Mucosa of rectum (tissue), 2 donors: ENCODE results near the gene MDGA2.

Source experiments
- H3K27ac ChIP-seq, 2 donors: one replicate each; pipeline ENCODE4 v1.7.0; 2013; ENCODE audit warnings: inconsistent platforms in 2 of 2, low read depth in 2 of 2, low read length in 2 of 2
- H3K27me3 ChIP-seq, 2 donors: one replicate each; pipeline ENCODE4 v1.7.0; 2013; ENCODE audit warnings: low read length in 2 of 2; ENCODE audit not compliant: control insufficient read depth in 2 of 2, insufficient read depth in 2 of 2
- H3K36me3 ChIP-seq, 2 donors: one replicate each; pipeline ENCODE4 v1.7.0; 2013; ENCODE audit warnings: low read length in 2 of 2; ENCODE audit not compliant: control insufficient read depth in 2 of 2, insufficient read depth in 2 of 2
- H3K4me1 ChIP-seq, 2 donors: one replicate each; pipeline ENCODE4 v1.7.0; 2013; ENCODE audit warnings: low read length in 2 of 2, mild to moderate bottlenecking in 1 of 2; ENCODE audit not compliant: control insufficient read depth in 2 of 2, insufficient read depth in 2 of 2
- H3K4me3 ChIP-seq, 2 donors: one replicate each; pipeline ENCODE4 v1.7.0; 2013; ENCODE audit warnings: low read length in 2 of 2
- H3K9ac ChIP-seq, 2 donors: one replicate each; pipeline ENCODE4 v1.7.0; 2013; ENCODE audit warnings: low read length in 2 of 2, low read depth in 1 of 2, mild to moderate bottlenecking in 1 of 2
- H3K9me3 ChIP-seq, 2 donors: one replicate each; pipeline ENCODE4 v1.7.0; 2013; ENCODE audit warnings: low read length in 2 of 2; ENCODE audit not compliant: control insufficient read depth in 2 of 2
- donor health status: healthy.
- donor health status: Normal muscosa, but diverticular disease.

Gene MDGA2

DNA sequence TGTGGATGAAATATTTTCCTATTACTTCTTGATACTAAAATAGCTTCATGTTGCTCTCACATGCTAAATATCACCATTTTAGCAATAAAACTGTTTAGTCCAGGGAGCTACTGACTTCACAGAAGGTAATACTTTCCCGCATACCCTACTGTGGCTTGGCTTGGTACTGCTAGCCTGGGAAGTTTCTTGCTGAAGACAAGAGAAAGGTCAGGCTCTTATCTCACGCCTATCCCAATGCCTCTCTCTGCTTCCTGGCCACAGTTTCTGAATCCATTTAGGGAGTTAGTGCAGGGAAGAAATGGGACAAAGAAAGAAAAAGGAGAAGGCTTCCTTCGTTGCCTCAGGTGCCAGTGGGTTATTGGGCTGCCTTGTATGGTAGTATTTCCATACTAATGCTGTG, 228.3 kb downstream of the MDGA2 start:
- H3K9ac ChIP-seq, result no peak overlapping the region
- H3K4me3 ChIP-seq, result no peak overlapping the region
- H3K4me1 ChIP-seq, result no peaks in the 10 kb centered on the region
- no peaks in the 10 kb centered on the region for H3K27me3 ChIP-seq
- H3K9me3 ChIP-seq, result no peaks in the 10 kb centered on the region
- no peak overlapping the region for H3K27ac ChIP-seq
- H3K36me3 ChIP-seq, result no peaks in the 10 kb centered on the region

DNA sequence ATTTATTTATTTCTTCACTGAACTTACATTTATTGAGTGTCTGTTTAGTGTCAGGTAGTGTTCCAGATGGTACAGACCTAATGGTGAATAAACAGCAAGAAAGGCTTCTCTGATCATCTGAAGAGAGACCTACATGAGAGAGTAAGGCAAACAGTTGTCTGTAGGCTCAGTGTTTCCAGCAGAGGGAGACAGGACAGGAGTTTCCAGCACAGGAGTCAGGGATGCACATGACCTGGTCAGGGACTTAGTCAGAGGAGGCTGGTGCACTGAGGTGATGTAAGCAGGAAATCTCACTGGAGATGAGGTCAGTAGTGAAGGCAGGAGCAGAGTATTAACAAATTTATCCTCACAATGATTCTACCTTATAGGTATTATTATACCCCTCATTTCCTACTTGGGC, 233.2 kb downstream of the MDGA2 start:
- Histone ChIP-seq H3K4me3 (no peak overlapping the region), H3K4me1 (no peaks in the 10 kb centered on the region), H3K9me3 (no peaks in the 10 kb centered on the region), H3K27me3 (no peaks in the 10 kb centered on the region), H3K27ac (no peak overlapping the region), H3K36me3 (no peaks in the 10 kb centered on the region), H3K9ac (no peak overlapping the region)

DNA sequence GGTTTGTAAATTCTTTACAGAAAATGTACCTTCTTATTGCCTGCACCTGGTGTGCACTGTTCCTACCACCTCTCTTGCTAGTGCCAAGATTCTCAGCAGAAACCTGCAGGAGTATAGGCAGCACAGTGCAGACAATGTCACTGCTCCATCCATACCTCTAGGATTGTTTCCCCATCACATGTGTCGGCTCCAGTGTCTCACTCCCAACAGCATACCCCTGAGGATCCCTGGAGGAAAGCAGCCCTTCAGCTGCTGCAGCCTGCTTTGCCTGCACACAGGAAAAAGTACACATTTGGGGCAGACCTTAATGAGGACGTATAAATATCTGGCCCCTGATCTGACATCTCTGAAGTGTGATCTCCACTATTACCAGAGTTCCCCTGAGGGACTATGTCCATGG, 235.5 kb downstream of the MDGA2 start:
- H3K27ac ChIP-seq, result no peak overlapping the region
- no peaks in the 10 kb centered on the region for H3K4me1 ChIP-seq
- H3K36me3 ChIP-seq, result no peaks in the 10 kb centered on the region
- no peaks in the 10 kb centered on the region for H3K27me3 ChIP-seq
- no peak overlapping the region for H3K9ac ChIP-seq
- H3K4me3 ChIP-seq, result no peak overlapping the region
- H3K9me3 ChIP-seq, result no peaks in the 10 kb centered on the region

DNA sequence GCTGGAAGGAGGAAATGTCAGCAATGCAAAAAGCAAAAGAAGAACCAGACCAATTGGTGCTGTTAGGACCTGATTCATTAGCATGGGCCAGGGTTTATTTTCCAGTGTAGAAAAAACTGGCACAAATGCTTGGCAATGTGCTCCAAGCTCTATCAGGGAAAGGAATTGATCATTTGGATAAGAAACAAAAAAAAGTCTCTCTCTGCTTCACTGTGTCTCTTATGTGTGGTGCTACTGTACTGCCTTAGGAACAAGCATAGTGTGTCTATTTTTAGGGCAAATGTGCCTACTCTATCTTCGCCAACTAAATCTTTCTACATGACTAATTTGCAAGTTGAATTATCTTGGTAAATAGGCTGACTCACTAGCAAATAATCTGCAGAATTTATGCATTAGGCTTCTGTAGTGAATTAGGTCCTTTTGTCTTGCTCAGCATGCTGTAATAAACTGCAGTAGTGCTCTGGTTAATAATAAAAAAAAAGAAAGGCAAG, 236.7 kb downstream of the MDGA2 start:
- Histone ChIP-seq H3K4me1 (no peaks in the 10 kb centered on the region), H3K9ac (no peak overlapping the region), H3K27ac (no peak overlapping the region), H3K36me3 (no peaks in the 10 kb centered on the region), H3K9me3 (no peaks in the 10 kb centered on the region), H3K27me3 (no peaks in the 10 kb centered on the region), H3K4me3 (no peak overlapping the region)

DNA sequence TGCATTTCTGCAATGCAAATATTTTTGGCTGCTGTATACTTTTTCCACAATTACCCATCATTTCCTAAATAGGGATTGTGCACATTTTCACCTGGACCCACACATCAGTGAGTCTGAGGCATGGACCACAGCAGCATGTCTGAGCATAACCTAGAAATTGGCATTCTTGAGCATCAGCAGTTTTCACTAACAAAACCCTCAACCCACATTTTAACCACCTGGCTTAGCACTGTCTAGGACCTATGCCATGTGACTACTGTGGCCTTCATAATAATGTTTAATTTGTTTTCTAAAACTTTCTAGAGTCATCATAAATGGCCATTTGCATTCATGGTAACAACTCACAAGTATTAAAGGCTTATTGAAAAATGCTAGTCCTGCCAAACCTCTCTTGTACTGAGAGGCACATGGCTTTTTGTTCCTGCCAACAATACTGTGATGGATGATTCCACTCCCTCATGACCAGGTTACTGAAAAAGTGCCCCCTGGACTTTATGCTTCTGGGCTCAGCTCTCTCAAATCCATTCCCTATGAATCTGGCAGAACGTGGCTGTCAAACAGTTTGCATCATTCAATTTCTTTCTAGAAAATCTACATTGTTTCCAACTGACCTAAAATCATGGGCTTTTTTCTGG, 240.0 kb downstream of the MDGA2 start:
- no peaks in the 10 kb centered on the region for H3K27me3 ChIP-seq
- H3K4me1 ChIP-seq, result no peaks in the 10 kb centered on the region
- H3K27ac ChIP-seq, result no peak overlapping the region
- no peak overlapping the region for H3K4me3 ChIP-seq
- no peaks in the 10 kb centered on the region for H3K9me3 ChIP-seq
- no peak overlapping the region for H3K9ac ChIP-seq
- no peaks in the 10 kb centered on the region for H3K36me3 ChIP-seq

DNA sequence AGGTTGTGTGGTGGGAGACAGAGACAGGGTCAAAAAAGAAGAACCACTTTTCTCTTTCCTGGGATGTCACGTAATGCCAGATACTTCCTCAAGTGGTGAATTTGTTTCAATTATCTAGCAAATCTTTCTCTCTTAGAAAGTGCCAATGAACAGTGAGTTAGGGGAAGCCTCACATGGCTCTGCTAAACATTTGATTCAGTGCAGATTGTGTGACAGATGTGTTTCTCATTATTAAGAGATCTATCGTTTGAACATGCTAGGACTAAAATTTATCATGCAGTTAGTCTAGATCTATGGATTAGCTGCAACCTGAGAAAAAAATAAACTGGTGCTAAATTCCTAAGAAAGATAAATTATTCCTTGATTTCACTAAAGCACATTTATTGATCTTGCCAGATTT, 247.8 kb downstream of the MDGA2 start:
- Histone ChIP-seq H3K27ac (no peak overlapping the region), H3K9ac (no peak overlapping the region), H3K36me3 (no peaks in the 10 kb centered on the region), H3K9me3 (no peaks in the 10 kb centered on the region), H3K4me1 (no peaks in the 10 kb centered on the region), H3K27me3 (no peaks in the 10 kb centered on the region), H3K4me3 (no peak overlapping the region)

DNA sequence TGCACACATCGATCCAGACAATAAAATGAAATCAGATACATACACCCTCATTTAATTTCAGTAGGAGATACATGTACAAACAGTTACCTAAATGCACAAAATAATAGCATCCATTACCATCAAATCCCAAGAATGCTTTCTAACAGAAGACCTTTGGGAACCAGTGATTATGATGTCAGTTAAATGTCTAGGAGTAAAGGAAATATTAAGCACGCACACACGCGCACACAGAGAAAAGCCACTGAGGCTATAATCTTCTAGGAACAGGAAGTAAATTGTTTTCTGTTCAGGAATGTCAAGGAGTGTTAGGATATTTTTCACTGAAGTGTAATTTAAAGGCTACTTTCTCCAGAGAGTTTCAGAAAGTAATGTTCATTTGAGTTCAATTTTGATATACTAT, 250.1 kb downstream of the MDGA2 start:
- Histone ChIP-seq H3K9ac (no peak overlapping the region), H3K4me3 (no peak overlapping the region)

DNA sequence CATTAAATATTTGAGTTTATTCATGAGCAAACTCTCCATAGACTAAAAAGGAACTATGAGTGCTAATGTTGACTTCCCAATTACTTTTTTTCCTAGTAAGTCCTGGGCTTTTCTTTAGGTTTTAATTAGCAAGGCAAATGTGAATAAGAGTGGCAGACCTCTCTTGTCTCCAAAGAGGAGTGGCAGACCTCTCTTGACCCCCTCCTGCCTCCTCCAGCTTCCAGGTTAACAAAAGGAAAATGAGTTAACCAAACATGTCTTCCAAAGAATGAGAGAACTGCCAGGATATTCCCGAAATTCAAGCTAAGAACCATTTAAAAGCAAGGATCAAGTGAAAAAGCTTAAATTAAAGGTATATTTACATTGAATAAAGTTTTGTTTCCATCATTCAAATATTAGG, 253.2 kb downstream of the MDGA2 start:
- H3K4me1 ChIP-seq, result no peaks in the 10 kb centered on the region
- no peak overlapping the region for H3K9ac ChIP-seq
- no peaks in the 10 kb centered on the region for H3K36me3 ChIP-seq
- no peak overlapping the region for H3K27ac ChIP-seq
- H3K4me3 ChIP-seq, result no peak overlapping the region
- H3K9me3 ChIP-seq, result no peaks in the 10 kb centered on the region
- H3K27me3 ChIP-seq, result no peaks in the 10 kb centered on the region

More for the DNA sequence above, 250.1 kb downstream of the MDGA2 start:
- no peak overlapping the region for H3K27ac ChIP-seq
- H3K4me1 ChIP-seq, result no peaks in the 10 kb centered on the region
- no peaks in the 10 kb centered on the region for H3K27me3 ChIP-seq
- no peaks in the 10 kb centered on the region for H3K9me3 ChIP-seq
- H3K36me3 ChIP-seq, result no peaks in the 10 kb centered on the region

DNA sequence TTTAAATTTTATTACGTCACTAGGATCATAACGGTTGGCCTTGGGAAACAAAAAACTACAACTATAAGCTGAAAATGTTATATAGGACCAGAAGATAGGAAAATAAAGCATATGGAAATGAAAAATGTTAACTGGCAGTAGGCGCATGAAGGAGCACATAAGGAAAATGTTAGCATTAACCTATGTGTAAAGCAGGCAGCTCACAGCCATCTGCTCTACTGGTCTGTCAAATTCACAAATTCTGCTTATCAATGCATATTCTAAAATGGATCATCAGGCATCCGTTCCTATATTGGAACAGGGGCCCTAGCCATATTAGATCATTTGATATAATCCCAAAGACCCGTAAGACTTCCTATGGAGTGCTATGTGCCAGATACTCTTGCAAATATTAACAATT, 263.9 kb downstream of the MDGA2 start:
- Histone ChIP-seq H3K9me3 (no peaks in the 10 kb centered on the region), H3K36me3 (no peaks in the 10 kb centered on the region), H3K27me3 (no peaks in the 10 kb centered on the region), H3K4me3 (no peak overlapping the region), H3K4me1 (no peaks in the 10 kb centered on the region), H3K9ac (no peak overlapping the region), H3K27ac (no peak overlapping the region)

DNA sequence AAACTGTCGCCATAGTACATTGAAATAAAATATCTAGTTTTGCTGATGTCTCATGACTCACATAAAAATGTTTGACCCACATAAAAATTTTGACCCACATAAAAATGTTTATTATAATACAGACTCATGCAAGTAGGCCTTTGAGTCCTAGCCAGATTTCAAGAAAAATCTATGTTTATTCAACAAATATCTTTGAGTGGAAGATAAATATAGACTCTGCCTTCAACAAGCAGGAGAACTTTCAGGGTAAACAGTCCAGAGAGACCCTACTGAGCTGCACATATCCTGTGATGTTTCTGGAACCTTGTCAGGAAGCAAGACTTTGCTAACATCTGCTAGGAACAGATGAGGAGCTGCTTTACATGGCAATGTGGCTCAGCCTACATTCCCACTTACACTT, 283.1 kb downstream of the MDGA2 start:
- H3K4me3 ChIP-seq, result no peak overlapping the region
- no peaks in the 10 kb centered on the region for H3K9me3 ChIP-seq
- H3K4me1 ChIP-seq, result no peaks in the 10 kb centered on the region
- H3K9ac ChIP-seq, result no peak overlapping the region
- no peak overlapping the region for H3K27ac ChIP-seq
- H3K27me3 ChIP-seq, result no peaks in the 10 kb centered on the region
- H3K36me3 ChIP-seq, result no peaks in the 10 kb centered on the region
